Stomach (tissue), 9 donors: Measurements from ENCODE around the gene MCEE. TPM values are rescaled to one million over a fixed set of nuclear protein-coding genes. Genes with fewer than 3 reads are reported as not detected.

ENCODE experiments used
- DNase-seq, 2 donors: peaks; one replicate each; pipeline versions ENCODE4 v3.0.0 to v3.0.0-alpha.2; 2013 to 2019
- H3K27ac ChIP-seq, 5 donors: fragments of 200-600 bp in 4 of 5; sonication (generic) in 4 of 5; one replicate each; pipeline ENCODE4 v1.5.1; 2013 to 2019; ENCODE audit warnings: mild to moderate bottlenecking in 1 of 5, moderate library complexity in 1 of 5
- H3K27me3 ChIP-seq, 3 donors: fragments of 200-600 bp; sonication (generic); one replicate each; pipeline ENCODE4 v1.5.1; 2017 to 2019; ENCODE audit warnings: mixed run types in 1 of 3
- H3K36me3 ChIP-seq, 4 donors: fragments of 200-600 bp; sonication (generic); 1 replicate in 3 of 4; 2 replicates in 1 of 4; pipeline ENCODE4 v1.5.1; 2016 to 2019
- H3K4me1 ChIP-seq, 4 donors: fragments of 200-600 bp; sonication (generic); one replicate each; pipeline ENCODE4 v1.5.1; 2016 to 2019
- H3K4me3 ChIP-seq, 4 donors: fragments of 200-600 bp; sonication (generic) in 3 of 4; one replicate each; pipeline ENCODE4 v1.5.1; 2016 to 2019; ENCODE audit warnings: mild to moderate bottlenecking in 1 of 4
- H3K9me3 ChIP-seq, 4 donors: fragments of 200-600 bp; sonication (generic); one replicate each; pipeline ENCODE4 v1.5.1; 2016 to 2019
- CTCF ChIP-seq, 7 experiments: fragments of 450-650 bp in 4 of 7; fragments of 200-600 bp in 3 of 7; sonication (generic) in 3 of 7; IDR thresholded peaks; one replicate each; pipeline ENCODE4 v1.5.1; 2016 to 2019; ENCODE audit warnings: antibody characterized with exemption in 7 of 7, control low read depth in 2 of 7, mild to moderate bottlenecking in 1 of 7
- EP300 ChIP-seq: sonication (generic); formaldehyde crosslinking; IDR thresholded peaks from one replicate; pipeline ENCODE4 v1.6.1; 2017; ENCODE audit warnings: antibody characterized with exemption
- POLR2A ChIP-seq, 4 donors: fragments of 450-650 bp; IDR thresholded peaks; one replicate each; pipeline ENCODE4 v1.6.1; 2016; ENCODE audit warnings: antibody characterized with exemption in 4 of 4, control low read depth in 2 of 4, mild to moderate bottlenecking in 1 of 4, moderate library complexity in 1 of 4
- POLR2AphosphoS5 ChIP-seq, 3 donors: sonication (generic); formaldehyde crosslinking; IDR thresholded peaks; one replicate each; pipeline ENCODE4 v1.6.1; 2016; ENCODE audit warnings: antibody characterized with exemption in 3 of 3
- WGBS, 5 donors: extraction: QIAGEN DNeasy Blood & Tissue Kit in 3 of 5; methylation state at CpG; one replicate each; pipeline versions ENCODE4 v1.1.5 to v1.1.7; 2013 to 2018; 5-methylcytosine and 5-hydroxymethylcytosine counted together
- intact Hi-C: fragments of 100-400 bp; cut with DNase I; formaldehyde crosslinking; loops from one replicate; pipeline ENCODE4 v1.15.1; 2023; ENCODE audit warnings: low total_unique reads
- polyA plus RNA-seq, 3 donors: library from polyadenylated mRNA; stranded (reverse); fragments of 200-250 nt; gene quantifications; one replicate each; pipeline ENCODE4 v1.2.3, GENCODE V29; 2013
- total RNA-seq, 5 donors: library from RNA; depleted of rRNA; stranded (reverse); fragments of >200 nt; gene quantifications; one replicate each; pipeline versions ENCODE4 v1.1.0 to v1.2.3, GENCODE V29; 2014 to 2016
- donor health status: healthy with polysubstance abuse.
- donor health status: Bipolar disorder and iron deficiency.
- donor health status: healthy.

Gene MCEE
- total and polyA plus RNA-seq, 8 donors: 4.0 to 53.6 (median 25.1) TPM; not detected in 1

DNA sequence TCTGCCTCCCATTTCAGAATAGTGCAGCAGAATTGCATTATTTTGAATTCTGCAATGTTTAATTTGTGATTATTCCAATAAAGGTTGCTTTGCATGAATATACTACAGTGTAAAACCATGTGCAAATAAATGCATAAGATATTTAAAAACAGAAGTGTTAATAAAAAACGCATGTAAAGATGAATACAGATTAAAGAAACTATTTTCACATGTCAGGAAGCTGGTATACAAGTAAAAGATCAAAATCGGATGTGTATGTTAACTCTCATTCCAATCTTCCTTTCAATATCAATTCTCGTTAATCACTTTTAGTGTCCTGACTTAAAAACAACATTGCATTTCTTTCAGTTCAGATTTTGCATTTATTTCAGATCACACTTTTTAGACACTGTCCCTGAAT is 3.1 kb downstream of the MCEE start:
- Histone ChIP-seq H3K4me1 (peaks cover 15 to 47% (median 32%) of the 10 kb centered on the region in 4 donors), H3K27ac (no peak overlapping the region)
- 54 to 69% (median 60%) methylated on average over 3 of the region's 3 CpGs for WGBS, 5 donors

GRCh38 chr2:71125506-71126294 is 4.3 kb downstream of the MCEE start:
- no peak overlapping the region for H3K4me3 ChIP-seq
- H3K36me3 ChIP-seq: peaks cover 0 to 35% (median 29%) of the 10 kb centered on the region in 4 donors
- intact Hi-C loops: no loop called here
- 91 to 96% (median 93%) methylated on average over 7 of the region's 7 CpGs for WGBS, 5 donors
- H3K4me1 ChIP-seq: peaks cover 9 to 36% (median 22%) of the 10 kb centered on the region in 4 donors
- H3K9me3 ChIP-seq: no peaks in the 10 kb centered on the region
- no peak for DNase-seq
- no peaks in the 10 kb centered on the region for H3K27me3 ChIP-seq
- no peak for TF ChIP-seq POLR2A (IDR thresholded peaks at IDR 0.05)
- TF ChIP-seq EP300: no peak
- no peak for TF ChIP-seq POLR2AphosphoS5 (IDR thresholded peaks at IDR 0.05)
- no peak for TF ChIP-seq CTCF (IDR thresholded peaks at IDR 0.05)
- no peak overlapping the region for H3K27ac ChIP-seq

More for the DNA sequence above, 3.1 kb downstream of the MCEE start:
- Histone ChIP-seq H3K9me3 (no peaks in the 10 kb centered on the region), H3K27me3 (no peaks in the 10 kb centered on the region), H3K4me3 (no peak overlapping the region), H3K36me3 (peaks cover 0 to 22% (median 21%) of the 10 kb centered on the region in 4 donors)
- TF ChIP-seq POLR2AphosphoS5 (IDR thresholded peaks at IDR 0.05) (no peak), POLR2A (IDR thresholded peaks at IDR 0.05) (no peak), EP300 (no peak), CTCF (IDR thresholded peaks at IDR 0.05) (no peak)
- intact Hi-C loops: no loop called here
- no peak for DNase-seq

DNA sequence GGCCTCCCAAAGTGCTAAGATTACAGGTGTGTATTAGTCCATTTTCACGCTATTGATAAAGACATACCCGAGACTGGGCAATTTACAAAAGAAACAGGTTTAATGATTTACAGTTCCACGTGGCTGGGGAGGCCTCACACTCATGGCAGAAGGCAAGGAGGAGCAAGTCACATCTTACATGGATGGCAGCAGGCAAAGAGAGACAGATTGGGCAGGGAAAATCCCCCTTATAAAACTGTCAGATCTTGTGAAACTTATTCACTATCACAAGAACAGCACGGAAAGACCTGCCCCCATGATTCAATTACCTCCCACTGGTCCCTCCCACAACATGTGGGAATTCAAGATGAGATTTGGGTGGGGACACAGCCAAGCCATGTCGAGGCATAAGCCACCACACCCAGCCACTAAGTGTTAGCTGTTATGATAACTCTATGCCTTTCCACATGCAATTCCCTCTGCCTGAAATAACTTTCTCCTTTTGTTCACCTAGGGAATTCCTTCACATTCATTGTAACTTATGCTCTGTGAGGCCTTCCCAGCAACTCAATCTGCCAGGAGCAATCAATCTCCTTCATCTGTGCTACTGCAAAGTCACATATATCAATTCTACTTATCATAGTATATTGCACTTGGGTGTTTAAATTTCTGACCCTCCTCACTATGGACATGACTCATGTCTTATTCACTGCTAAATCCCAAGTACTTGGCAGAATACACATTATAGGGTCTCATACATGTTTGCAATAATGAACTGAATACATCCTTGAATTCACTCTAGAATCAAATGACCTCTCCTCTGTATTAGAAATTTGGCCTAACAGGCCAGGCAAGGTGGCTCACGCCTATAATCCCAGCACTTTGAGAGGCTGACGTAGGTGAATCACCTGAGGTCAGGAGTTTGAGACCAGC is 7.4 kb downstream of the MCEE start:
- H3K27me3 ChIP-seq: no peaks in the 10 kb centered on the region
- TF ChIP-seq EP300 (no peak), CTCF (IDR thresholded peaks at IDR 0.05) (no peak), POLR2AphosphoS5 (IDR thresholded peaks at IDR 0.05) (no peak), POLR2A (IDR thresholded peaks at IDR 0.05) (no peak)
- intact Hi-C loops: no loop called here
- no peak overlapping the region for H3K4me3 ChIP-seq
- H3K9me3 ChIP-seq: no peaks in the 10 kb centered on the region
- peaks cover 0 to 18% (median 9%) of the 10 kb centered on the region in 4 donors for H3K4me1 ChIP-seq
- 76 to 84% (median 80%) methylated on average over 7 of the region's 7 CpGs for WGBS, 5 donors
- DNase-seq: no peak
- no peak overlapping the region for H3K27ac ChIP-seq
- peaks cover 0 to 65% (median 58%) of the 10 kb centered on the region in 4 donors for H3K36me3 ChIP-seq

DNA sequence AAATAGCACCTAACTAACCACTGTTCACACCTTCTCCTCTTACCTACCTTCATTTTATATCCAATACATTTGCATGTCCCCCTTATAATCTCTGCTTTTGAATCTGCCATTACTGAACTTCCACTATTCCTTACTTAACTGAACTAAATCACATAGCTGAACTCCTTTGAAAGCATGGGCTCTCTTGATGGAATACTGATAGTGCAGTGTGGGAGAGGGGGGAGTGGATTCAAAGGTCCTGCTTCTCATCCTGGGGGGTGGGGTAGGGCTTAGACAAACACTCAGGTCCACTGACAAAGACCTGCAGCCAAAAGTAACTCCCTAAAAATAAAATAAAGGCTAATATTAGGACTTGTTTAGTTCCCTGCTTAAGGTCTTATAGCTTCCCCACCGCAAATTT is 8.6 kb downstream of the MCEE start:
- TF ChIP-seq POLR2A (IDR thresholded peaks at IDR 0.05): no peak
- no peak for TF ChIP-seq POLR2AphosphoS5 (IDR thresholded peaks at IDR 0.05)
- TF ChIP-seq EP300: no peak
- no peak for TF ChIP-seq CTCF (IDR thresholded peaks at IDR 0.05)
- Histone ChIP-seq H3K27ac (no peak overlapping the region), H3K4me3 (no peak overlapping the region), H3K4me1 (peaks cover 0 to 6% (median 3%) of the 10 kb centered on the region in 4 donors), H3K27me3 (no peaks in the 10 kb centered on the region), H3K9me3 (no peaks in the 10 kb centered on the region), H3K36me3 (peaks cover 7 to 73% (median 68%) of the 10 kb centered on the region in 4 donors)
- 93 to 100% (median 100%) methylated on average over 1 of the region's 1 CpG for WGBS, 5 donors
- intact Hi-C loops: no loop called here
- DNase-seq: no peak
